IMR-90 (cell line): Measurements from ENCODE around the gene AFF2. TPM values are rescaled to one million over a fixed set of nuclear protein-coding genes. Genes with fewer than 3 reads are reported as not detected.
A peak's percentile ranks its signal among the peaks of the same experiment; 100 is the strongest.

Source experiments
- ATAC-seq: fragments of 200-7000 bp; cut with Tn5 transposase; 2 replicates; pipeline ENCODE4 v1.9.1; 2020; ENCODE audit warnings: low read depth, mild to moderate bottlenecking, moderate library complexity
- BruUV-seq: library from RNA; stranded (reverse); fragments of 400-500 nt; replicated peaks from 2 replicates; lab custom pipeline; 2021; lab: Mats Ljungman, UMichigan
- CTCF ChIA-PET: fragments of 300-600 bp; formaldehyde crosslinking; extraction: SDS; loops from one replicate; lab custom pipeline; 2021; ENCODE audit warnings: antibody characterized with exemption; lab: Yijun Ruan, JAX
- POLR2A ChIA-PET: fragments of 300-600 bp; sonication (Branson Sonifier 250); formaldehyde crosslinking; loops from one replicate; lab custom pipeline; 2022; ENCODE audit warnings: antibody characterized with exemption; ENCODE audit not compliant: unreplicated experiment; lab: Charles Lee
- DNase-seq: peaks from one replicate; pipeline ENCODE4 v3.0.0; 2013
- H2AFZ ChIP-seq: replicated peaks from 2 replicates; pipeline ENCODE3; 2013; ENCODE audit warnings: low read length, mild to moderate bottlenecking; ENCODE audit not compliant: poor library complexity
- H2AK5ac ChIP-seq: 2 replicates; pipeline ENCODE4 v1.6.1; 2013; ENCODE audit warnings: low read depth, low read length, inconsistent platforms
- H2AK9ac ChIP-seq: replicated peaks from 2 replicates; pipeline ENCODE3; 2013; ENCODE audit warnings: mild to moderate bottlenecking, low read depth, low read length, moderate library complexity; ENCODE audit not compliant: poor library complexity
- H2BK120ac ChIP-seq: 2 replicates; pipeline ENCODE4 v1.6.1; 2013; ENCODE audit warnings: low read depth, low read length, inconsistent platforms
- H2BK15ac ChIP-seq: 3 replicates; pipeline ENCODE4 v1.6.1; 2013; ENCODE audit warnings: low read depth, low read length, inconsistent platforms
- H2BK20ac ChIP-seq: 2 replicates; pipeline ENCODE4 v1.6.1; 2013; ENCODE audit warnings: low read depth, mild to moderate bottlenecking, inconsistent platforms, low read length, moderate library complexity
- H2BK5ac ChIP-seq: 2 replicates; pipeline ENCODE4 v1.6.1; 2013; ENCODE audit warnings: mild to moderate bottlenecking, low read depth, low read length, inconsistent platforms; ENCODE audit not compliant: poor library complexity, severe bottlenecking
- H3K14ac ChIP-seq: replicated peaks from 2 replicates; pipeline ENCODE4 v1.6.1; 2013; ENCODE audit warnings: low read depth, low read length, inconsistent platforms
- H3K18ac ChIP-seq: 2 replicates; pipeline ENCODE4 v1.6.1; 2013; ENCODE audit warnings: low read depth, low read length, control low read depth
- H3K23ac ChIP-seq: 2 replicates; pipeline ENCODE4 v1.6.1; 2013; ENCODE audit warnings: low read depth, low read length, inconsistent platforms
- H3K27ac ChIP-seq: 2 replicates; pipeline ENCODE4 v1.5.1; 2013; ENCODE audit warnings: mild to moderate bottlenecking, control low read depth, low read length; ENCODE audit not compliant: insufficient read depth
- H3K27me3 ChIP-seq: 2 replicates; pipeline ENCODE4 v1.6.1; 2013; ENCODE audit warnings: low read length; ENCODE audit not compliant: control insufficient read depth, insufficient read depth
- H3K36me3 ChIP-seq: 2 replicates; pipeline ENCODE4 v1.6.1; 2013; ENCODE audit warnings: low read length, mixed read lengths; ENCODE audit not compliant: control insufficient read depth, insufficient read depth
- H3K4ac ChIP-seq: 2 replicates; pipeline ENCODE4 v1.6.1; 2013; ENCODE audit warnings: low read depth, low read length, inconsistent platforms
- H3K4me1 ChIP-seq: 2 replicates; pipeline ENCODE4 v1.6.1; 2013; ENCODE audit warnings: low read length, mixed read lengths; ENCODE audit not compliant: control insufficient read depth, insufficient read depth
- H3K4me2 ChIP-seq: 2 replicates; pipeline ENCODE4 v1.6.1; 2013; ENCODE audit warnings: low read depth, mild to moderate bottlenecking, control low read depth, low read length, moderate library complexity
- H3K4me3 ChIP-seq: 2 replicates; pipeline ENCODE4 v1.5.1; 2013; ENCODE audit warnings: low read depth, mild to moderate bottlenecking, control low read depth, low read length, moderate library complexity; ENCODE audit not compliant: insufficient read depth
- H3K56ac ChIP-seq: 2 replicates; pipeline ENCODE4 v1.6.1; 2013; ENCODE audit warnings: low read length, inconsistent platforms; ENCODE audit not compliant: insufficient read depth; ENCODE audit errors: extremely low read depth
- H3K79me1 ChIP-seq, 2 experiments: 2 replicates each; pipeline ENCODE4 v1.6.1; 2013; ENCODE audit warnings: low read length in 2 of 2, inconsistent platforms in 1 of 2, low read depth in 1 of 2
- H3K9ac ChIP-seq: 2 replicates; pipeline ENCODE4 v1.6.1; 2013; ENCODE audit warnings: low read depth, low read length, control low read depth
- H3K9me1 ChIP-seq: 2 replicates; pipeline ENCODE4 v1.6.1; 2013; ENCODE audit warnings: low read length, inconsistent platforms; ENCODE audit not compliant: insufficient read depth
- H3K9me3 ChIP-seq: 2 replicates; pipeline ENCODE4 v1.6.1; 2013; ENCODE audit warnings: low read length; ENCODE audit not compliant: control insufficient read depth, insufficient read depth
- H4K20me1 ChIP-seq: 2 replicates; pipeline ENCODE4 v1.6.1; 2013; ENCODE audit warnings: low read length, inconsistent platforms; ENCODE audit not compliant: insufficient read depth
- H4K5ac ChIP-seq: 2 replicates; pipeline ENCODE4 v1.6.1; 2013; ENCODE audit warnings: mild to moderate bottlenecking, low read depth, low read length, control low read depth
- H4K8ac ChIP-seq, 2 experiments: 2 replicates each; pipeline ENCODE4 v1.6.1; 2013; ENCODE audit warnings: low read depth in 2 of 2, low read length in 2 of 2, control low read depth in 1 of 2, inconsistent platforms in 1 of 2
- H4K91ac ChIP-seq: 2 replicates; pipeline ENCODE4 v1.6.1; 2013; ENCODE audit warnings: low read depth, low read length, inconsistent platforms; ENCODE audit not compliant: insufficient read depth
- CTCF ChIP-seq: conservative IDR thresholded peaks from 2 replicates; pipeline ENCODE4 v1.5.1; 2012; ENCODE audit warnings: mild to moderate bottlenecking, low read depth, low read length, improper control_type of control experiment
- RAD21 ChIP-seq: IDR thresholded peaks from 2 replicates; pipeline ENCODE4 v1.6.1; 2012; ENCODE audit warnings: low read length, improper control_type of control experiment
- WGBS, 2 experiments: methylation state at CpG; one replicate each; pipeline versions ENCODE4 v1.1.5 to v1.1.7; 2013; ENCODE audit warnings: missing lambda C conversion rate in 2 of 2; ENCODE audit not compliant: insufficient read length in 1 of 2; ENCODE audit errors: extremely low coverage in 2 of 2; 5-methylcytosine and 5-hydroxymethylcytosine counted together
- dilution Hi-C: fragments of 300-500 bp; cut with HindIII; formaldehyde crosslinking; loops from one replicate; pipeline ENCODE4 v1.14.3; 2018; ENCODE audit warnings: low sequenced_read_pairs; ENCODE audit not compliant: unreplicated experiment
- in situ Hi-C: fragments of 300-500 bp; cut with MboI; formaldehyde crosslinking; loops from 3 replicates; pipeline ENCODE4 v1.14.3; 2019; ENCODE audit warnings: low sequenced_read_pairs, inconsistent platforms, mixed read lengths
- intact Hi-C: fragments of 100-400 bp; cut with micrococcal nuclease; formaldehyde crosslinking; loops from 2 replicates; pipeline ENCODE4 v1.10.0; 2022
- polyA plus RNA-seq, 3 experiments: library from polyadenylated mRNA; depleted of rRNA; stranded (reverse); fragments of >200 nt; gene quantifications; 2 replicates each; pipeline ENCODE4 v1.2.3, GENCODE V29; 2012; ENCODE audit warnings: low replicate concordance in 1 of 3
- total RNA-seq: library from RNA; depleted of rRNA; stranded (reverse); fragments of >200 nt; gene quantifications from 2 replicates; pipeline ENCODE4 v1.2.3, GENCODE V29; 2012

Gene AFF2
- total and polyA plus RNA-seq, 2 of the 4 experiments (the other 2 are of a cell fraction), result 0.15 to 0.72 TPM

GRCh38 chrX:148552775-148553174 lies 52.4 kb downstream of the AFF2 start:
- H3K56ac ChIP-seq, result no peak overlapping the region

More at GRCh38 chrX:148552775-148553174, 52.4 kb downstream of the AFF2 start:
- no peak overlapping the region for H2AFZ ChIP-seq
- dilution Hi-C loops, result no loop called here
- no peak overlapping the region for H2BK20ac ChIP-seq
- H2BK15ac ChIP-seq, result no peak overlapping the region
- H4K91ac ChIP-seq, result no peak overlapping the region
- no peak overlapping the region for H3K4ac ChIP-seq
- no peak overlapping the region for H2BK5ac ChIP-seq
- H3K4me2 ChIP-seq, result no peak overlapping the region
- no peak overlapping the region for H2AK9ac ChIP-seq
- BruUV-seq, result no TSS peak
- H3K9me3 ChIP-seq, result peaks cover 2% of the 10 kb centered on the region; the same call in 1 of the 2 replicates
- ChIA-PET CTCF (no interaction called here), POLR2A (no interaction called here)
- no peaks in the 10 kb centered on the region for H3K4me1 ChIP-seq
- H3K14ac ChIP-seq, result no peak overlapping the region
- no peak overlapping the region for H3K27ac ChIP-seq
- no peak overlapping the region for H3K18ac ChIP-seq
- no peaks in the 10 kb centered on the region for H3K36me3 ChIP-seq
- H3K79me1 ChIP-seq, result no peaks in the 10 kb centered on the region
- ATAC-seq (no peak), DNase-seq (no peak)
- no peak overlapping the region for H3K4me3 ChIP-seq
- in situ Hi-C loops, result no loop called here
- TF ChIP-seq RAD21, result no peak
- TF ChIP-seq CTCF, result peak; percentile 6; the same call in 1 of the 2 replicates
- no peaks in the 10 kb centered on the region for H4K20me1 ChIP-seq
- H2AK5ac ChIP-seq, result no peak overlapping the region
- no peaks in the 10 kb centered on the region for H3K27me3 ChIP-seq
- no peak overlapping the region for H2BK120ac ChIP-seq
- H3K23ac ChIP-seq, result no peak overlapping the region
- H3K9me1 ChIP-seq, result no peaks in the 10 kb centered on the region
- no peak overlapping the region for H3K9ac ChIP-seq
- no peak overlapping the region for H4K8ac ChIP-seq
- intact Hi-C loops, result no loop called here
- no CpG with 5 or more reads among the region's 2 CpGs for WGBS, 2 experiments
- H4K5ac ChIP-seq, result no peak overlapping the region
